HG03460 (cell line): Measurements from ENCODE around the gene SLC22A12.
"Not testable (repeated sequence)": the region's sequence is repeated elsewhere in the genome, so short reads cannot be mapped to it uniquely, and the experiment has no call there.

Experiments used
- ATAC-seq: cut with Tn5 transposase; IDR thresholded peaks from one replicate; pipeline ENCODE4 v1.9.1; 2021; ENCODE audit not compliant: unreplicated experiment

SLC22A12 gene

GRCh38 chr11:64583296-64584262 is 7.4 kb upstream of the SLC22A12 start:
- ATAC-seq, result no peak

GRCh38 chr11:64585150-64585549 is 5.9 kb upstream of the SLC22A12 start:
- no peak for ATAC-seq

- ATAC-seq, result no peak
These were observed 4.7 kb upstream of the SLC22A12 start for GRCh38 chr11:64586366-64586765.

- no peak for ATAC-seq
These were observed 2.3 kb upstream of the SLC22A12 start for GRCh38 chr11:64588701-64589100.

GRCh38 chr11:64591257-64592233 is 525 bp downstream of the SLC22A12 start:
- no peak for ATAC-seq

GRCh38 chr11:64592234-64592615 is 1.2 kb downstream of the SLC22A12 start:
- no peak for ATAC-seq

- ATAC-seq, result no peak
These were observed 1.6 kb downstream of the SLC22A12 start for GRCh38 chr11:64592656-64593055.

GRCh38 chr11:64593156-64594105 is 2.4 kb downstream of the SLC22A12 start:
- no peak for ATAC-seq

- ATAC-seq, result no peak
These were observed 3.3 kb downstream of the SLC22A12 start for GRCh38 chr11:64594159-64594939.

- not testable (repeated sequence) for ATAC-seq
These were observed 4.9 kb downstream of the SLC22A12 start for GRCh38 chr11:64595922-64596321.

- no peak for ATAC-seq
These were observed 6.7 kb downstream of the SLC22A12 start for GRCh38 chr11:64597671-64598101.

- ATAC-seq, result no peak
These were observed 7.2 kb downstream of the SLC22A12 start for GRCh38 chr11:64598106-64598796.

- ATAC-seq, result no peak
These were observed 8.0 kb downstream of the SLC22A12 start for GRCh38 chr11:64598797-64599697.

GRCh38 chr11:64599698-64600211 is 8.7 kb downstream of the SLC22A12 start:
- ATAC-seq, result no peak

- no peak for ATAC-seq
These were observed 9.4 kb downstream of the SLC22A12 start for GRCh38 chr11:64600281-64600992.

GRCh38 chr11:64601605-64602465 is 10.8 kb downstream of the SLC22A12 start:
- ATAC-seq, result no peak
